Gastrocnemius medialis (tissue), 4 donors: ENCODE results near the gene KCNK13. TPM values are rescaled to one million over a fixed set of nuclear protein-coding genes. Genes with fewer than 3 reads are reported as not detected.

ENCODE experiments used
- ATAC-seq, 2 donors: fragments of 150-250 bp; one replicate each; pipeline ENCODE4 v1.9.1; 2016
- DNase-seq, 2 donors: peaks; one replicate each; pipeline ENCODE4 v3.0.0-alpha.2; 2019
- H3K27ac ChIP-seq, 4 donors: fragments of 200-600 bp; sonication (generic); 1 replicate in 1 of 4; 2 replicates in 3 of 4; pipeline ENCODE4 v1.5.1; 2016 to 2018; ENCODE audit warnings: mild to moderate bottlenecking in 2 of 4, moderate library complexity in 1 of 4
- H3K27me3 ChIP-seq, 3 donors: fragments of 200-600 bp; sonication (generic) in 2 of 3; 1 replicate in 1 of 3; 2 replicates in 2 of 3; pipeline versions ENCODE4 v1.5.1 to v1.6.0; 2016 to 2019; ENCODE audit warnings: mild to moderate bottlenecking in 1 of 3, moderate library complexity in 1 of 3
- H3K36me3 ChIP-seq, 2 donors: fragments of 200-600 bp; sonication (generic) in 1 of 2; one replicate each; pipeline ENCODE4 v1.5.1; 2017 to 2018
- H3K4me1 ChIP-seq, 2 donors: fragments of 200-600 bp; sonication (generic) in 1 of 2; one replicate each; pipeline ENCODE4 v1.5.1; 2016 to 2017; ENCODE audit warnings: mild to moderate bottlenecking in 2 of 2
- H3K4me3 ChIP-seq, 4 donors: fragments of 200-600 bp; sonication (generic) in 3 of 4; 1 replicate in 1 of 4; 2 replicates in 3 of 4; pipeline ENCODE4 v1.5.1; 2016 to 2019; ENCODE audit warnings: mild to moderate bottlenecking in 2 of 4
- H3K9me3 ChIP-seq, 3 donors: fragments of 200-600 bp; sonication (generic) in 2 of 3; 1 replicate in 1 of 3; 2 replicates in 2 of 3; pipeline ENCODE4 v1.5.1; 2016 to 2019
- POLR2A ChIP-seq, 2 donors: fragments of 450-650 bp; IDR thresholded peaks; one replicate each; pipeline ENCODE4 v1.6.1; 2017; ENCODE audit warnings: antibody characterized with exemption in 2 of 2, mild to moderate bottlenecking in 2 of 2, moderate library complexity in 2 of 2
- in situ Hi-C, 4 donors: fragments of 200-750 bp; cut with MboI; loops; one replicate each; pipeline versions ENCODE4 v1.15.0 to v1.8.0; 2017; ENCODE audit warnings: low sequenced_read_pairs in 4 of 4
- intact Hi-C: fragments of 100-400 bp; cut with DNase I; formaldehyde crosslinking; loops from one replicate; pipeline ENCODE4 v1.15.1; 2023; ENCODE audit warnings: low total_unique reads
- total RNA-seq, 4 donors: library from RNA; depleted of rRNA; stranded (reverse); fragments of >200 nt; gene quantifications; one replicate each; pipeline versions ENCODE4 v1.1.0 to v1.2.3, GENCODE V29; 2016
- TF ChIP-seq, protein P1 (sequence below), 5 experiments: fragments of 450-650 bp in 3 of 5; fragments of 200-600 bp in 2 of 5; sonication (generic) in 2 of 5; IDR thresholded peaks in 4 of 5; conservative IDR thresholded peaks in 1 of 5; 1 replicate in 4 of 5; 2 replicates in 1 of 5; pipeline ENCODE4 v1.5.1; 2016 to 2019; ENCODE audit warnings: antibody characterized with exemption in 5 of 5, mild to moderate bottlenecking in 3 of 5, moderate library complexity in 3 of 5

The KCNK13 gene
- total RNA-seq, 4 donors from 2014 or later, result not detected

DNA sequence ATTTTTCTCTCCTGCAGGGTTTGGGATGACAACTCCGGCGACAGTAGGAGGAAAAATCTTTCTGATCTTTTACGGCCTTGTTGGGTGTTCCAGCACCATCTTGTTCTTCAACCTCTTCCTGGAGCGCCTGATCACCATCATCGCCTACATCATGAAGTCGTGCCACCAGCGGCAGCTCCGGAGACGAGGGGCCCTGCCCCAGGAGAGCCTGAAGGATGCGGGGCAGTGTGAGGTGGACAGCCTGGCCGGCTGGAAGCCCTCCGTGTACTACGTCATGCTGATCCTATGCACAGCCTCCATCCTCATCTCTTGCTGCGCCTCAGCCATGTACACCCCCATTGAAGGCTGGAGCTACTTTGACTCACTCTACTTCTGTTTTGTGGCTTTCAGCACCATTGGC, 122.3 kb downstream of the KCNK13 start:
- in situ Hi-C loops, result no loop called here

DNA sequence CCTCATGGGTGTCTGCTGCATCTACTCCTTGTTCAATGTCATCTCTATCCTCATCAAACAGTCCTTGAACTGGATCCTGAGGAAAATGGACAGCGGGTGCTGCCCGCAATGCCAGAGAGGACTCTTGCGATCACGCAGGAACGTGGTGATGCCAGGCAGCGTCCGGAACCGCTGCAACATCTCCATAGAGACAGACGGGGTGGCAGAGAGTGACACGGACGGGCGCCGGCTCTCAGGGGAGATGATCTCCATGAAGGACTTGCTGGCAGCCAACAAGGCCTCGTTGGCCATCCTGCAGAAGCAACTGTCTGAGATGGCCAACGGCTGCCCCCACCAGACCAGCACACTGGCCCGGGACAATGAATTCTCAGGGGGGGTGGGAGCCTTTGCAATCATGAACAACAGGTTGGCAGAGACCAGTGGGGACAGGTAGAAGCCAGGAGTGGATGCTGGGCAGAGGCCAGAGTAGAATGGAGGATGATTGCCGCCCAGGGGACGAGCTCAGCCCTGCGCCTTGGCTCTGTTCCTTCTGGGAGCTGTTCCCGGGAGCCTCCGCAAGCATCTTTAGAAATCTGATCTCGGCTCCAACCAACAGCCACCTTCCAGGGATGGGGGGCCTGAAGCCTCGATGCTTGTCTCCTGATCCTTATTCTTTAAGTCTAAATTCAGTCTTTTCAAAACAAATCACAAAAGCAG, 122.9 kb downstream of the KCNK13 start:
- no peak for ATAC-seq
- in situ Hi-C loops (no loop called here), intact Hi-C loops (no loop called here)
- H3K4me3 ChIP-seq, result no peak overlapping the region
- no peak for DNase-seq
- TF ChIP-seq, protein P1, sequence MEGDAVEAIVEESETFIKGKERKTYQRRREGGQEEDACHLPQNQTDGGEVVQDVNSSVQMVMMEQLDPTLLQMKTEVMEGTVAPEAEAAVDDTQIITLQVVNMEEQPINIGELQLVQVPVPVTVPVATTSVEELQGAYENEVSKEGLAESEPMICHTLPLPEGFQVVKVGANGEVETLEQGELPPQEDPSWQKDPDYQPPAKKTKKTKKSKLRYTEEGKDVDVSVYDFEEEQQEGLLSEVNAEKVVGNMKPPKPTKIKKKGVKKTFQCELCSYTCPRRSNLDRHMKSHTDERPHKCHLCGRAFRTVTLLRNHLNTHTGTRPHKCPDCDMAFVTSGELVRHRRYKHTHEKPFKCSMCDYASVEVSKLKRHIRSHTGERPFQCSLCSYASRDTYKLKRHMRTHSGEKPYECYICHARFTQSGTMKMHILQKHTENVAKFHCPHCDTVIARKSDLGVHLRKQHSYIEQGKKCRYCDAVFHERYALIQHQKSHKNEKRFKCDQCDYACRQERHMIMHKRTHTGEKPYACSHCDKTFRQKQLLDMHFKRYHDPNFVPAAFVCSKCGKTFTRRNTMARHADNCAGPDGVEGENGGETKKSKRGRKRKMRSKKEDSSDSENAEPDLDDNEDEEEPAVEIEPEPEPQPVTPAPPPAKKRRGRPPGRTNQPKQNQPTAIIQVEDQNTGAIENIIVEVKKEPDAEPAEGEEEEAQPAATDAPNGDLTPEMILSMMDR (IDR thresholded peaks at IDR 0.05 in 4 of 5, conservative IDR thresholded peaks at IDR 0.05 in 1 of 5), result no peak
- no peak for TF ChIP-seq POLR2A (IDR thresholded peaks at IDR 0.05)
- no peaks in the 10 kb centered on the region for H3K4me1 ChIP-seq
- H3K27ac ChIP-seq, result no peak overlapping the region
- no peaks in the 10 kb centered on the region for H3K9me3 ChIP-seq
- no peaks in the 10 kb centered on the region for H3K36me3 ChIP-seq
- no peaks in the 10 kb centered on the region for H3K27me3 ChIP-seq

More for the DNA sequence above, 122.3 kb downstream of the KCNK13 start:
- no peak for DNase-seq
- no peak overlapping the region for H3K27ac ChIP-seq
- H3K27me3 ChIP-seq, result no peaks in the 10 kb centered on the region
- ATAC-seq, result no peak
- H3K36me3 ChIP-seq, result no peaks in the 10 kb centered on the region
- TF ChIP-seq POLR2A (IDR thresholded peaks at IDR 0.05), result no peak
- TF ChIP-seq, protein P1 (IDR thresholded peaks at IDR 0.05 in 4 of 5, conservative IDR thresholded peaks at IDR 0.05 in 1 of 5), result no peak
- H3K9me3 ChIP-seq, result no peaks in the 10 kb centered on the region
- intact Hi-C loops, result no loop called here
- H3K4me1 ChIP-seq, result no peaks in the 10 kb centered on the region
- no peak overlapping the region for H3K4me3 ChIP-seq

GRCh38 chr14:90188588-90188987, 126.8 kb downstream of the KCNK13 start:
- DNase-seq (no peak), ATAC-seq (no peak)
- TF ChIP-seq, protein P1 (IDR thresholded peaks at IDR 0.05 in 4 of 5, conservative IDR thresholded peaks at IDR 0.05 in 1 of 5), result no peak
- intact Hi-C loops (no loop called here), in situ Hi-C loops (no loop called here)
- Histone ChIP-seq H3K9me3 (no peaks in the 10 kb centered on the region), H3K27ac (no peak overlapping the region), H3K4me1 (no peaks in the 10 kb centered on the region), H3K27me3 (peaks cover 0 to 1% (median 0%) of the 10 kb centered on the region in 3 donors), H3K4me3 (no peak overlapping the region), H3K36me3 (no peaks in the 10 kb centered on the region)

- no peak for ATAC-seq
- no peak overlapping the region for H3K27ac ChIP-seq
- H3K27me3 ChIP-seq, result peaks cover 0 to 4% (median 0%) of the 10 kb centered on the region in 3 donors
- no peaks in the 10 kb centered on the region for H3K36me3 ChIP-seq
- intact Hi-C loops (no loop called here), in situ Hi-C loops (no loop called here)
- TF ChIP-seq POLR2A (IDR thresholded peaks at IDR 0.05), result no peak
- TF ChIP-seq, protein P1 (IDR thresholded peaks at IDR 0.05 in 4 of 5, conservative IDR thresholded peaks at IDR 0.05 in 1 of 5), result no peak
- H3K9me3 ChIP-seq, result no peaks in the 10 kb centered on the region
- no peaks in the 10 kb centered on the region for H3K4me1 ChIP-seq
- no peak for DNase-seq
- H3K4me3 ChIP-seq, result no peak overlapping the region
Measured at GRCh38 chr14:90191154-90191553, 129.4 kb downstream of the KCNK13 start.

DNA sequence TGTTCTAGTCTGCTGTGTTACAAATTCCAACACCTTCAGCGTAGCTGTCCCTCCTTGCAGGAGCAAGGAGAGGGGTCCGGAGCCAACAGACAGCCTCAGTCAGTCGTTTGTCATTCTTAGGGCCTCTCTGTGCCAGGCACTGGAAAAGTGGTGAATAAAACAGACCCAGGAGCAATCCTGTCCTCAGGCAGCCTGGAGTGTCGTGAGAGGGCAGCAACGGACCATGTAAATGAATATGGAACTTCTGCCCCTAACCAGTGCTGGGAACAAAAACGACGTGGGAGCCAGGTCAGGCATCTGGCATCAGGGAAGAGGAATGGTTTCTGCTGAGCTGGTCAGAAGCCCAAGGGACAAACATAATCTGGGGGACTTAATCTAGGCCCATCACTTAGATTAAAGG, 129.8 kb downstream of the KCNK13 start:
- ATAC-seq, result no peak
- no peak overlapping the region for H3K27ac ChIP-seq
- no peak for DNase-seq
- in situ Hi-C loops (no loop called here), intact Hi-C loops (no loop called here)
- no peak overlapping the region for H3K4me3 ChIP-seq
- no peaks in the 10 kb centered on the region for H3K36me3 ChIP-seq
- H3K27me3 ChIP-seq, result peaks cover 0 to 4% (median 0%) of the 10 kb centered on the region in 3 donors
- H3K9me3 ChIP-seq, result no peaks in the 10 kb centered on the region
- TF ChIP-seq, protein P1 (IDR thresholded peaks at IDR 0.05 in 4 of 5, conservative IDR thresholded peaks at IDR 0.05 in 1 of 5), result no peak
- TF ChIP-seq POLR2A (IDR thresholded peaks at IDR 0.05), result no peak
- no peaks in the 10 kb centered on the region for H3K4me1 ChIP-seq
